ENCODE measurements around the gene MAPK6.
"Not testable (repeated sequence)": the region's sequence is repeated elsewhere in the genome, so short reads cannot be mapped to it uniquely, and the experiment has no call there.

Gene MAPK6

DNA sequence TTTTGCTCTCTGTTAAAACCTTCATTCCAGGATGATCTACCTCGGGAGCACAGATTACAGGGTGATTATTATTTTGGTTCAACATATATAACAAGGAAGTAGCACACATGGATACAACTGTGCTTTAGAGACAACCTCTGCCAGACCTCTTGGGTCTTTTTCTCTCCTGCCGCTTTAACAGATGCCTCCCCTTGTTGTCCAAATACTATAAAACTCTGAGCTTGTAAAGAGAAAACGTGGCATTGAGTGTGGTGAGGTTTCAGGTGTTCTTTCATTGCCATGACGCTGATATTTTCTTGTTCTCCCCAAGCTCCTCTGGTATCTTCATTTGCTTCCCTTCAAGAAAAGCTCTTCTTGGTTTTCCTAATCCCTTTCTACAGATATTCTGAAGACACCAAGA is 64.6 kb downstream of the MAPK6 start:
- DNase-seq, result no peak

DNA sequence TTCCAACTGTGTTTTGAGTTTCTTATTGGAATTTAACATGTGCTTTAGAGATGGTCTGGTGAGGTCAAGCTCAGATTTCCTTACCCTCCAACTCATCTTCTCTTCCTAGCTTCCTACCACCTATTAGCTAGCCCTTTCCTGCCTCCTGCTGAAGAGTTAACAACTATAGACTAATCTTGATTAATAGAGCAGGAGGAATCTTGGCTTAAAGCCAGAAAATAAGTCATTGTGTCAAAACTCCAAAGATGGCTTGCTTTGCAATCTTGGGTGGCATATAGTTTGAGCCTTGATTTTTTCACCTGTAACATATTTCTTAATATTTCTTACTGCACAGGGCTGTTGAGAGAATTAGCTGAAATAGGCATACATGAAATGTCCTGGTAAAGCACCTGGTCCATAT is 66.3 kb downstream of the MAPK6 start:
- peak; percentile 71 for DNase-seq

DNA sequence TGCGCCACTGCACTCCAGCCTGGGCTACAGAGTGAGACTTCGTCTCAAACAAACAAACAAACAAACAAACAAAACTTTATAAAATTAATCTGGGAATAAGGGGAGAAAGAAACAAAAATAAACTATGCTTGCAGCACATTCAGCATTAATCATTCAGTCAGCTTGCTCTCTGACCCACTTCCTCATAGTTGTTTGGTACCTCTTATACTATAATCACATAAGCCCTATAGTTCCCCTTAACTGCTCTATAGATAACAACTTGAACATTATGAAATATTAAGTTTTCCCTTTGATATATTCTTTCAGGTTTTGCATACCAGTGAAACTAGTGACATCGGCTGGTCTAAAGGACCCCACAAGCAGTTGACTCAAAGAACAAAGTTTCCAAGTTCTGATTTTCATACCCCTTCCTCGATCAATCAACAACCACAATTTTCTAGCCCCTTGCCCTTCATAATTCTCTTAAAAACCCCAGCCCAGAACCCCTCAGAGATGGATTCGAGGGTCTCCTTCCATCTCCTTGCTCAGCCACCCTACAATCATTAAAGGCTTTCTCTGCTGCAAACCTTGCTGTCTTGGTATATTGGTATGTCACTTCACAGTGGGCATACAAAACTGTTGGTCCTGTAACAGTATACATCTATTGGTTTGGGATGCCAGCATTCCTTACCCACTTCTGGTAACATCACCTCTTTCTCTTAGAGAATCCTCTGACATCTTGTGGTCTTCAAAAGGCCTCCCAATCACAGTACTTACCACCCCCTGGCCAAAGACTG is 67.2 kb downstream of the MAPK6 start:
- no peak for DNase-seq

DNA sequence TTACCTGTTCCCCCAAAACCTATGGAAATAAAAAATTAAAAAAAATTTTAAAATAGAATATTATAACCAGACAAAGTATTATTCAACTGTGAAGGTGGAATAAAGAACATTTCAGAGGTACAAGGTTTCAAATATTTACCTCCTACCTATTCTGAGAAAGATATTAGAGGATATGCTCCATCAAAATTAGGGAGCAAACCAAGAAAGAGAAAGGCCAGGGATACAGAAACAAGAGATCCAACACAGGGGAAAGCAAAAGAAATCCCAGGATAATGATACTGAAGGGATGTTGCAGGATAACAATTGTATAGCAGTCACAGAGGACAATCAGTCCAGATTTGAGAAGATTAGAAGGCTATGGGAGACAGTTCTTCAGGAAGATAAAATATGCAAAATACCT is 71.2 kb downstream of the MAPK6 start:
- no peak for DNase-seq

DNA sequence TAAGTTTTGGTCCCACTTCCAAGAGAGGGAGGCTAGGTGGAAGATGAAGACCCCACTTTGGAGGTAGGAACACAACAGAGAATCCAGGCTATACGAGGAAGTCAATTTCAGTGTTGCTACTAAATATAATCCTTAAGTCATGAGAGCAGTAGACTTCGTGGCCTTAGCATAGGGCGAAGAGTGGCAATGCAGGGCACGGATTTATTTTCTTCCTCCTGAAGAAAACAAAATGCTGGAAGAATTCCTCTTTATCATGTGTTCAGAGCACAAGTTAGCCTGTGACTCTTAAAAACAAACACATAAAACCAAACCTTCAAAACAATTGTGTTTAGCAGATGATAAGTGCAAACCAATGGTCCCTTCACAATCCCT is 74.1 kb downstream of the MAPK6 start:
- no peak for DNase-seq

DNA sequence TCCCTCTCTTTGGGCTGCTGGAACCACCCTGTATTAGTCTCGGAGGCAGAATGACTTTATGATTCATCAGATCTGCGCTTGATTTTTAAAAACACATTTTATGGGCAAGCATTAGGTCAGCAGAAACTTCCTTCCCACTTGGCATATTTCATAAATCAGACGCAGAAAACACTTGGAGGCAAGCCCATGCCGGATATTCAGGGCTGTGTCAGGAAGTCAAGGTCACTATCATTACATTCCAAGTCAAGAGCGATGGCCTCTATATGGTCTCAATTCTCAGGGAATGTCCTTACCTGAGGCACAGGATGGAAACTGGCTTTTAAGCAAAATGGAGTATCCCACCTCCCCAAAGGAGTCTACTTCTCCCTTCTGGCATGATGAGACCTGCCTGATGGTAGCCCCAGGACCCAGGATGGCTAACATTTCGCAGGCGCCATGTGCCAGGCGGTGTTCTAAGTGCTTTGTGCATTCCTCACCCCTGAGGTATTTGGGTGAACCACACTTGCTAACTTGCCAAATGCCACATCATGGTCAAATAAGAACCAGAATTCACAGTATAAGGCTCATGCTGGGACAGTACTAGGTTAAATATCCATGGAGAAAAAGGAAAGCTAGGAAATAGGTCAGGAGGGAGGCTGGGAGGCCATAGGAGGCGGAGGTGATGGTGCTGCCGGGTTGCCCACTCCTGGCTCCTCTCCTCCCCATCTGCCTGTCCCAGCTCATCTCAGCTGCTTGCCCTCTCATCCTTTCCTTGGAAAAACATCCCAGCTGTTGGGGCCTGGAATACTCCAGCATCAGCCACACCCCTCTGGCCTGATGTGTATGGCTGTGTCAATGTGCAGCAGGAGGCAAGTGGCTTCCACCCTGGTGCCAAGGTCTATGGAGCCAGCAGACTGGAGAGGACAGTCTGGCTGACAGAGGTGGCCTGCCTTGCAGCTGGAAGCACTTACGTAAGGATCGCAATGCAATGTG is 74.8 kb downstream of the MAPK6 start:
- DNase-seq, result no peak

DNA sequence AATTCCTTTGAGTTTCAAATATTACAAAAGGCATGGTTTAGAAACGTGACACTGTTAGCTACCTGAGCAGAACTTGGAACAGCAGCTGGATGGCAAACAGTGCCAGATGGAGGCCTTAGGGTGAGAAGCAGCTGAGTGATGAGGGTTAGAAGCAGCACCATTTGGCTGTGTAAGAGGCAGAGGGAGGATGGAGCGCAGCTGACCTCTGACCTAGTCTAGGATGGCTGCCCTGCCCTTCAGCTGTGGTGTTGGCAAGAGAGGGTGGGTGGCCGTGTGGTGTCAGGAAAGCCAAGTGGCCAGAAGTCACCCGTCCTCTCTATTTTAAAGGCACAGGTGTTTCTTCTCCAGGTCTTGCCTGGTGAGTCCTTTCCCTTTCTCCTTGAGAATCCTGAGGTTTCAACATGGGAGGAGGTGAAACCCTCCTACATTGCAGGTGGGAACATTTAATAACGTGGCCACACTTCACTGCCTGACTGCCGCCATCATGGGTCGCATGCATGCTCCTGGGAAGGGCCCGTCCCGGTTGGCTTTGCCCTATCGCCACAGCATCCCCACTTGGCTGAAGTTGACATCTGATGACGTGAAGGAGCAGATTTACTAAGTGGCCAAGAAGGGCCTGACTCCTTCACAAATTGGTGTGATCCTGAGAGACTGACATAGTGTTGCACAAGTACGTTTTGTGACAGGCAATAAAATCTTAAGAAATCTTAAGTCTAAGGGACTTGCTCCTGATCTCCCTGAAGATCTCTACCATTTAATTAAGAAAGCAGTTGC is 76.0 kb downstream of the MAPK6 start:
- DNase-seq, result no peak

DNA sequence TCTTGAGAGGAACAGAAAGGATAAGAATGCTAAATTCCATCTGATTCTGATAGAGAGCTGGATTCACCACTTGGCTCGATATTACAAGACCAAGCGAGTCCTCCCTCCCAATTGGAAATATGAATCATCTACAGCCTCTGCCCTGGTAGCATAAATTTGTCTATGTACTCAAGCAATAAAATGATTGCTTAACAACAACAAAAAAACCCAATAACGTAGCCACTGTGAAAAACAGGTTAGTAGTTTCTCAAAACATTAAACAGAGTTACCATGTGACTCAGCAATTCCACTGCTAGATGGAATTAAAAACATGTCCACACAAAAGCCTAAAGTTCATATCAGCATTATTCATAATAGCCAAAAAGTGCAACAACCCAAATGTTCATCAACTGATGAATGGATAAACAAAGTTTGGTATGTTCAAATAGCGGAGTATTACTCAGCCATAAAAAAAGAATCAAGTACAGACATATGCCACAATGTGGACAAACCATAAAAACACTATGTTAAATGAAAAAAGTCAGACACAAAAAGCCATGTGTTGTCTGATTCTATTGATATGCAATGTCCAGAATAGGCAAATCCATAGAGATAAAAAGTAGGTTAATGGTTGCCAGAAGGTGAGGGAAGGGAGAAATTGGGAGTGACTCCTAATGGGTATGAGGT is 76.7 kb downstream of the MAPK6 start:
- DNase-seq, result no peak

DNA sequence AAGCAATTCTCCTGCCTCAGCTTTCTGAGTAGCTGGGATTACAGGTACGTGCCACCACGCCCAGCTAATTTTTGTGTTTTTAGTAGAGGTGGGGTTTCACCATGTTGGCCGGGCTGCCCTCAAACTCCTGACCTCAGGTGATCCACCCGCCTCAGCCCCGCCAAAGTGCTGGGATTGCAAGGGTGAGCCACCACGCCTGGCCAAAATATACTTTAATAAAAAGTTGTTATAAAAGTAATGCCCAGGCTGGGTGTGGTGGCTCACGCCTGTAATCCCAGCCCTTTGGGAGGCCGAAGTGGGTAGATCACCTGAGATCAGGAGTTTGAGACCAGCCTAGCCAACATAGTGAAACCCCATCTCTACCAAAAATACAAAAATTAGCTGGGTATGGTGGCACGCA is 77.5 kb downstream of the MAPK6 start:
- DNase-seq, result not testable (repeated sequence)

DNA sequence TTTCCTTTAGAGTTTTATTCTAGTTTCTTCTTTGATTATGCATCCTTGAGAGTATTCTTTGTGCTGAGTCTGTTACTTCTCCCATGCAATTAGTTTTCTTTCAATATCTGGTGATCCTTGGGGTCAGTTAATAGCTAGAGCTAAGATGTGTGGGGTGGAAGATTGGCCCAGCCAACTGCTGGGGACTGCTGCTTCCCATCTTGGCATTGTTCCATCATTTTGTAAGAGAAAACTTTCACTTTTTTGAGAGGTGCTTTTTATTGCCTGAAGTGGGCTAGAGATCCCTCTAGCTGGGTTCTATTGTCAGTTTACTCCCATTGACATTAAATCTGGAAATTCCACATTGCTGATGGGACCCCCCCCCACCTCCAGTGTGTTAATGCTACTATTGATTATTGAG is 78.2 kb downstream of the MAPK6 start:
- DNase-seq, result no peak

DNA sequence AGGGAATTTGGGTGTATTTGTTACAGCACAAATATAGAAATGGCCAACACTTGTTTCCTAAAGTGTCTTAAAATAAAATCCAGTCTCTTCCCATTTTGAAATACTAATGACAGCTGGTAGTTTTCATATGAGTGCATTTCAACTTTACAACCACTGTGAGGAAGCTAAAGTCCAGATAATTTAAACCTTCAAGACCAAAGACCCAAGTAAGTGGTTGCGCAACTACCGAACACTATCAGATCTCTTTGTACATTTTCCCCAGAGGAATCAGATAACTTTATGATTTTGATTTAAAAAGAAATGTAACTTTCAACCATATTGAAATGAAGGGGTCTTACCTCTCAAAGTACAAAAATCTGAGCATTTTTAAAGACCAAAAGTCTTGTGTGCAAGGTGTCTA is 79.3 kb downstream of the MAPK6 start:
- no peak for DNase-seq

DNA sequence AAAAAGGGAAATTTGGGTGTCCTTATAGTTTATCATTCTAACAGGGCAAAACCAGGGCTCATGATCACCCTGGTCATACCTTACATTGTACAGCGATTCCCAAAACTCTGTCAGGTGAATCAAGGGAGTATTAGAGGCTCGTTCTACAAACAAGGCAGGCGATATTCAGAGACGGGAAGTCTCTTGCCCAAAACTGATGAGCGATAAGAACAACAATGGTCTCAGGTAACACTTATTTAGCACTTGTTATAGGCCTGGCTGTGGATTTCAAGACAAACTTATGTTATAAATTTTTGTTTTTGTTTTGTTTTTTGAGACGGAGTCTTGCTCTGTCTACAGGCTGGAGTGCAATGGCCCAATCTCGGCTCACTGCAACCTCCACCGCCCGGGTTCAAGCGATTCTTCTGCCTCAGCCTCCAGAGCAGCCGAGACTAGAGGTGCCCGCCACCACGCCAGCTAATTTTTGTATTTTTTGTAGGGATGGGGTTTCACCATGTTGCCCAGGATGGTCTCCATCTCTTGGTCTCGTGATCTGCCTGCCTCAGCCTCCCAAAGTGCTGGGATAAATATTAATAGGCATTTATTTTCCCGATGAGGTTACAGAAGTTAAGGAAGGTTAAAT is 80.7 kb downstream of the MAPK6 start:
- no peak for DNase-seq

DNA sequence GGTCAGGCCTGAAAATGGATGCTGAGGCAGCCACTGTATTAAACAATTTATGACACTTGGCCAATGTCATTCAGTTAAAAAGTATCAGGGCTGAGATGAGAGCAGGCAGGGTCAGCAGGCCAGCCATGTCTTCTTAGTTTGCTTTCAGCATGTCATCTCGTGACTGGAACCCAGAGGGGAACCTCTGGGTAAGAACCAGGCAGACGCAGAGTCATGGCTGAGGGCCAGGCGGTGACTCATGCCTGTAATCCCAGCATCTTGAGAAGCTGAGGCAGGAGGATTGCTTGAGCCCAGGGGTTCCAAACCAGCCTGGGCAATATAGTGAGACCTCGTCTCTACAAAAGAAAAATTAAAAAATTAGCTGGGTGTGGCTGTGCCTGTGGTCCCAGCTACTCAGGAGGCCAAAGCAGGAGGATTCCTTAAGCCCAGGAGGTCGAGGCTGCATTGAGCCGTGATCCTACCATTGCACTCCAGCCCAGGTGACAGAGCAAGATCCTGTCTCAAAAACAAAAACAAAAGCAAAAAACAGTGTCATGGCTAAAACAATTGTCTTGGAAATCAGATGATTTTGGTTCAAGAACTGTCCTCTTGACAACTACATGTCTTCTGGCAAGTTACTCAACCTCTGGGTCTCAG is 81.9 kb downstream of the MAPK6 start:
- no peak for DNase-seq

DNA sequence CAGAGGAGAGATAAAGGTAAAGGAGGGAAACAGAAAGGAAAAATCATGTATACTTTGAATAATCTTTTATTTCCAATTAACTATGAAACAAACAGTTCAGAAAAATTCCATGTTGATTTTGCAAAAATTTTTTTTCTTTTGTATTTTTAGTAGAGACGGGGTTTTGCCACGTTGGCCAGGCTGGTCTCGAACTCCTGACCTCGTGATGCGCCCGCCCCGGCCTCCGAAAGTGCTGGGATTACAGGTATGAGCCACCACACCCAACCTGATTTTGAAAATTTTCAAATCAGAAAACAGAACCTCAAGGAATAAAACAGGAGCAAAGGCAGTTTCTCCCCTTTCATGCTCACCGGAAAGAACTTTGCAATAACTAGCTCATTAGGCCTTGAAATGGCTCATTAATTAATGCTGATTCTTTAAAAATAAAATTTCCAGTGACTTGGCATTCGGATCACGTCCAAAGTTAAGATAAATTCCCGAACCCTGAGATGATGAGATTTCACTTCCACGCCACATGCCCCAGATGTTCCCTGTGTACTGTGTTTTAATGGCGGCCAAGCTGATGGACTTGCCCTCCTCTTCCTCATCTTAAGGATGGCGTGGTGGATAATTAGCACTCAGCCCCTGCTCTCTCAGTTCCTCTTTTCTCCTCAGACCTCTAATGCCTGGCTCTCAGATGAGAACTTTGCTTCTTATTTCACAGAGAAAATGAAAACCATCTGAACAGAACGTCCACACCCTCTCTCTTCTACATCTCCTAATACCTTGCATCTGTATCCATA is 82.7 kb downstream of the MAPK6 start:
- no peak for DNase-seq

DNA sequence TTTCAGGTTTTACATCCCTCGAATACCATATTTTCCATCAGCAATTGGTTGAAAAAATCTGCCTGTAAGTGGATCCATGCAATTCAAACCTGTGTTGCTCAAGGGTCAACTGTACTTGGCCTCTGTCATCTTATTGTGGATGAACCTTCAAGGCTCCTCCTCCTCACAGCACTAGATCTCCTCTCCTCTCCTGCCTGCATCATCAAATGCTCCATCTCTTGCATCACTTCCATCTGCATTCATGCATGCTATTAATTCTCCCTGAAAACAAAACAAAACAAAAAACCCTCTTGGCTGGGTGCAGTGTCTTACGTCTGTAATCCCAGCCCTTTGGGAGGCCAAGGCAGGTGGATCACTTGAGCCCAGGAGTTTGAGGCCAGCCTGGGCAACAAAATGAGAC is 83.4 kb downstream of the MAPK6 start:
- DNase-seq, result no peak

DNA sequence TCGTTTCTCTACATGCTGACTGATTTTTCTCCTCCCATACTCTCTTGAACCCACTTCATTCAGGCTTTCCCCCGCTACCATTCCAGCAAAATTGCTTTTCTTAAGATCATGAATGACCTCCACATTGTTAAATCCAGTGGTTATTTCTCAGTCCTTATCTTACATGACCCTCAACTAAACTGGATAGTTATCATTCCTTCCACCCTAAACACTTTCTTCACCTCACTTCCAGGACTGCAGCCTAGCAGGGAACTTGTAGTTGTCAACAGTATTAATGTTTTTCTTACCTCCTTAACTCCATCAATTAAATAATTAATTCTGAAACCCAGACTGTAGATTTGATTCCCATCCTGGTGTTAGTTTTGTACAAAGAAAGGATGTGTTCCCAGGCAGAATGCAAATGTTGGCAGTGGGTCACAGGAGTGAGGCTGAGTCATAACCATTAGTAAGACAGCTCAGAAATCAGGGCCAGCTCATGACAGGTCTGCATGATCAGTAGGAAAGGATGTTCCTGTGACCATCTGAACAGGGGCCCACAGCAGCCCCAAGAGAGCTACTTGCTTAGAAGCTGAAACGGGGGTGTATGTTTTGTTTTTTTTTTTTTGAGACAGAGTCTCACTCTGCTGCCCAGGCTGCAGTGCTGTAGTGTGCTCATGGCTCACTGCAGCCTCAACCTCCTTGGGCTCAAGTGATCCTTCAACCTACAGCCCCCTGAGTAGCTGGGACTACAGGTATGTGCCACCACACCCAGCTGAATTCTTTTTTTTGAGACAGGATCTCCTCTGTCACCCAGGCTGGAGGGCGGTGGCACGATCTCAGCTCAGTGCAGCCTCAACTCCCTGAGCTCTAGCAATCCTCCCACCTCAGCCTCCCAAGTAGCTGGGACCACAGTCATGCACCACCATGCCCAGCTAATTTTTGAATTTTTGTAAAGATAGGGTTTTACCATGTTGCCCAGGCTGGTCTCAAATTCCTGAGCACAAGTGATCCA is 84.5 kb downstream of the MAPK6 start:
- no peak for DNase-seq

DNA sequence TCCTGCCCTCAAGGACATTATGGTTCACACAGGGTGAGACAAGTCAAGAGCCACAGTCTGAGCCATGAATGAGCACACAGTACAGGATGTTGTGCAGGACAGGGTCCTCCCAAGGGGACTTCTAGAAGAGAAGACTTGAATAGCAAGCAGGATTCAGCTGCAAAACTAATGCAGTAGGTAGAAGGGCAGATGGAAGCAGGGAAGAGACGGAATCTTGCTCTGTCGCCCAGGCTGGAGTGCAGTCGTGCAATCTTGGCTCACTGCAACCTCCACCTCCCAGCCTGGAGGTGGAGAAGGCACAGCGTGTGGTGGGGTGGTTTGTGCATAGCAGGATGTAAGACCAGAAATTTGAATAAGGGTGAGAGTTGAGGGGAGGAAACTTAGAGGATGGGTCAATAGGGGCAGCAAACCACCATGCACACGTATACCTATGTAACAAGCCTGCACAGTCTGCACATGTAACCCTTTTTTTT is 85.5 kb downstream of the MAPK6 start:
- no peak for DNase-seq

DNA sequence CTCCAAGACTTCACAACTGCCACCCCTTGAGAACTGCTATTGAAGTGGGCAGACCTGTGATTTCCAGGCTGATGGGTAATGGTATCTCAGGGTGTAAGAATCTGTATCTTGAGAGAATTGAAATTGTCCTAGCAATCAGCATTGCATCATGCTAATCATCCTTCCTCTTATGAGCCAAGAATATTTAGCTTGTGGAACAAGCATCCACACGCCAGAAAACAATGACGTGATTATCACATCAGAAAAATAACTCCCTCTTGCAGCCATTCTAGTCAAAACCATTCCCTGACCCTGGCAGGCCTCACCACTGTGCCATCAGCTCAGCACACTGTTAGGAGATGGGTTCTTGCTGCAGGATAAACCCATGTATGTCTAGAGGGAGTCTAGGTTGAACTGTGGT is 86.8 kb downstream of the MAPK6 start:
- DNase-seq, result no peak

DNA sequence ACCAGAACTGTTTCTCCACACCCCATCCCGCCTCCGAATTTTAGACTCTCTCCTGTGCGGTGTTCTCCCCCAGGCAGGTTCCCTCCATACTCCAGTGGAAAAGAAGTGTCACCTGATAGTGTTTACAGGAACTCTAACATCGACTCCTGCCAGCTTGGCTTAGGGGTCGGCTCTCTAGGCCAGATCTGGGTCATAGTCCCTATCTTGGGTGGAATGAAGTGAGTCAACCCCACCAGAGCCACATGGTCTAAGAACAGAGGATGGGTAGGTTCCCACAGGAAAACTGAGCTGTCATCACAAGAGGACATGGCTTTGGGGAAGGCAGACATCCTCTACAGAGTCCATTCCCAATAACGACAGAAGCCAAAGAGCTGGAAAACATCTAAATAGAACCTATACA is 87.6 kb downstream of the MAPK6 start:
- no peak for DNase-seq

DNA sequence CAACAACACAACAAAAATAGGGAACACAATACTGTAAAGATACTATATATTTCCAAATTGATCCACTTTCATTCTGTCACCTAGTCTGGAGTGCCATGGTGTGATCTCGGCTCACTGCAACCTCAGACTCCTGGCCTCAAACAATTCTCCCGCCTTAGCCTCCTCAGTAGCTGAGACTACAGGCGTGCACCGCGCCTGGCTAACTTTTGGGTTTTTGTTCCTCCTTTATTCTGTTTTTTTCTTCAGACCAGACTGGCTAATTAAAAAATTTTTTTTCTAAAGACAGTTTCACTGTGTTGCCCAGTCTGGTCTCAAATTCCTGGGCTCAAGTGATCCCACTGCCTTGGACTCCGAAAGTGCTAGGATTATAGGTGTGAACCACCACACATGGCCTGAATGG is 88.2 kb downstream of the MAPK6 start:
- no peak for DNase-seq

Data from NCI-H82 (cell line).